HG03060 (cell line): ENCODE data around the gene IFNA13.
A peak's percentile ranks its signal among the peaks of the same experiment; 100 is the strongest.

ENCODE experiments used
- ATAC-seq: cut with Tn5 transposase; IDR thresholded peaks from one replicate; pipeline ENCODE4 v1.9.1; 2021; ENCODE audit warnings: low read depth, moderate number of reproducible peaks; ENCODE audit not compliant: unreplicated experiment

IFNA13 gene

DNA sequence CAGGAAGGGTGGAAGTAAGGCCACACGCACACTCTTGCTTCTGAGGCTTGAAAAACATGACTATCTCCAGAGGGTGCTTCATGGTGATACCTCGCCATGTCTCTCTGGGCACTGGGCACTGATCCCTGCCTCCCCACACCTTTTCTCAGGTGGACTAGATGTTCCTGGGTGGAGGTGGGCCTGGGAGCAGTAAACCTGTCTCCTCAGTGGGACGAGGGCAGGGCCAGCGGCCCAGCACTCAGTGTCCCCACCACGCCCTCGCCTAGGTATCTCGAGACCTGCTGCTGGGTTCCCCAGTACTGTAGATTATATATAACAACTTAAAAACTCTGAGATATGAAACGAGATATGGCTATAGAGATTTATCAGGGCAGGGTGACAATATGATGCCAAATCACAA, 5.6 kb downstream of the IFNA13 start:
- no peak for ATAC-seq

DNA sequence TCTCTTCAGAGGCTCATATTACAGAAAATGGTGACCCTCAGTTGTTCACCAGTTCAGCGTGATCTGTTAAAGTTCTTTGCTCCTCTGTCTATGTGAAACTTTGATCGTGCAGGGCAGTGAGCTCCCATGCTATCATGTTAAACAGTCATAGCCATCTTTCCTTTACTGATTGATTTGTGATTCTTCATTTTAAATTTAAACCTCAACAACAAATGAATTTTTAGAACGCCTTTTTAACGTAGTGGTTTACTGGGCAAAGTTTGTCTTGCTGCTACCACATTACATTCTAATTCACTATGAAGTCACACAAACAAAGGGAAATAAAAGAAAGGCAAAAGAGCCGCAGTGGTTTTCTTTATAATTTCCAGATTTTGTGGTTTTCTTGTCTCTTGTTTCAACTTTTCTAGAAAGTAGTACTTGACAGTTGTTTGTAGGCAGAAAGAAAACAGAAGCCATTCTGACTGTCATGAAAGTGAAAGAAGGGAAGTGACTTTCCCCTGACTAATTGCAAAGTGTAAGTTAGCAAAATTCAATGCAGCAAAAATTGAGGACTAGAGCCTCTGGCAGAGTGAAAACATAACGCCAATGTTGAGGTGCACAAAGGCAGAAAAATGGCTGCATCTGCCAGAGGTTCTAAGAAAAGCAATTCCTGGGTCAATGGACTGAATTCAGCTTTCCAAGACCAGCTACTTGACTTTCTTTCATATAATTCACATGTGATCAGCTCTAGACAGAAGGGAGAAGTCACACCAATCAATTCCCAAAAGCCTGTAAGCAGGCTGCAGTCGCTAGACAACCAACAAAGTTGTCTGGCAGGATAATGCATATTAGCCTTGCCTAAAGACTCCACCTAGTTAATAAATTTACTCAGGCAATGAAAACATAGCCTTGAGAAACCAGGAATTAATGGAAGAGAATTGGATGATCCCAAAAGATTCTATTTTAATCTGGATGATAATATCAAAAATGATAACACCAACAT, 10.1 kb downstream of the IFNA13 start:
- peak; percentile 75 for ATAC-seq

DNA sequence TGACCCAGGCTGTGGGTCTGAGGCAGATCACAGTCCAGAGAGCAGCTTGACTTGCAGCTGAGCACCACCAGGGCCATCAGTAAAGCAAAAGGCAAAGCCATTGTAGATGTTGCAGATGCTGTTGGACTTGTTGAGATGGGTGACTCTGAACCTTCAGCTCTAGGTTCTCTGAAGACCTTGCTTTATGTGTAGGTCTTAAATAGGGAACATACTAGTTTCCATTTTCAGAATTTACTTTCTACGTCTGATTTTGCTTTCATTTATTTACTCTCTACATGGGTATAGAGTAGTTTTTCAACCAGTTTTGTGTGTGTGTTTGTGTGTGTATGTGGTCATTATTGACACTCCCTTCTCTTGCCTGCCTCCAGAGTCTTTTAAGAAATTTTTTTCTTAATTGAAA, 17.1 kb downstream of the IFNA13 start, which contains the start of gene IFNA6:
TSS of gene IFNA6 (minus strand) at position 101 of the 400 bp plus-strand sequence. CDS start at position 101, 0 bp downstream.
- ATAC-seq, result no peak

DNA sequence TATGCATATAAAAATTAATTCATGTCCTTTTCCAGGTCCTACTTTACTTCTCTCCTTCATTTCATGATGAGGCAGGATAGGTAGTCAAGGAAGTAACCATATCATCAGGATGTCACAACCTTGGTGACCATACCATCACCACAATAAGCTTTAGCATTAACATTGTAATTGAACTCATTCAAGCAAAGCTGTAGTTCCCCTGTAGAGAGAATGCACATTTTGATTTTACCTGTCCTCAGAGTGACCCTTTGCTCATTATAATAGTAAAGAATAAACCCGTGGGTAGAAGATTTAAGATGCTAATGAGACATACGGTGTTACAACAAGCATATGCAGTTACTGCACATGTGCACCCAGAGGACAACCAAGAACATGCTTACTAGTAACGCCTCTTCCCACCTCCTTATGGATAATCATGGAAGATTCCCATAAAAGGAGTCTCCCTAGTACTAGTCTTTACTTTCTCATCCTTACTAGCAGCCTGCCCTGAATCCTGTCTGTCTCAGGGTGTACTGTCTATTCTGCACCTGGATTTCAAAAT, 19.4 kb downstream of the IFNA13 start:
- no peak for ATAC-seq

- ATAC-seq, result no peak
Measured at GRCh38 chr9:21340735-21341134, 27.1 kb downstream of the IFNA13 start.

DNA sequence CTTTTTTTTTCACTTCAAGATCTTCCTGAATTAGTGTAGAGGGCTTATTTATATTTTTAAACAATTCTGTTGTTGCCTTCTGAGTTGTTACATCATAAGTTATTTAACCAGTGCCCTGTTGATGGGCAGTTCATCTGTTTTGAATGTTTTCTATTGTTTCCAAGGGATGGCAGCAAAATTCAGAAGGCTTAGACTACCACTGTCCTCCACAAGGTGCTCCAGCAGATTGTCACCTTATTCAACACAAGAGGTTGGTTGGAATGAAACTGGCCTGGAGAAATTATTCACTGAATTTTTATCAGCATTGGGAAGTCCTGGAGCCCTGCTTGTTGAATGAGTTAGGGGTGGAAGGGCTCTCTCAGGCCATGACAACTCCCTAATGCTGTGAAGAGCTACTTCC, 31.4 kb downstream of the IFNA13 start:
- ATAC-seq, result no peak

DNA sequence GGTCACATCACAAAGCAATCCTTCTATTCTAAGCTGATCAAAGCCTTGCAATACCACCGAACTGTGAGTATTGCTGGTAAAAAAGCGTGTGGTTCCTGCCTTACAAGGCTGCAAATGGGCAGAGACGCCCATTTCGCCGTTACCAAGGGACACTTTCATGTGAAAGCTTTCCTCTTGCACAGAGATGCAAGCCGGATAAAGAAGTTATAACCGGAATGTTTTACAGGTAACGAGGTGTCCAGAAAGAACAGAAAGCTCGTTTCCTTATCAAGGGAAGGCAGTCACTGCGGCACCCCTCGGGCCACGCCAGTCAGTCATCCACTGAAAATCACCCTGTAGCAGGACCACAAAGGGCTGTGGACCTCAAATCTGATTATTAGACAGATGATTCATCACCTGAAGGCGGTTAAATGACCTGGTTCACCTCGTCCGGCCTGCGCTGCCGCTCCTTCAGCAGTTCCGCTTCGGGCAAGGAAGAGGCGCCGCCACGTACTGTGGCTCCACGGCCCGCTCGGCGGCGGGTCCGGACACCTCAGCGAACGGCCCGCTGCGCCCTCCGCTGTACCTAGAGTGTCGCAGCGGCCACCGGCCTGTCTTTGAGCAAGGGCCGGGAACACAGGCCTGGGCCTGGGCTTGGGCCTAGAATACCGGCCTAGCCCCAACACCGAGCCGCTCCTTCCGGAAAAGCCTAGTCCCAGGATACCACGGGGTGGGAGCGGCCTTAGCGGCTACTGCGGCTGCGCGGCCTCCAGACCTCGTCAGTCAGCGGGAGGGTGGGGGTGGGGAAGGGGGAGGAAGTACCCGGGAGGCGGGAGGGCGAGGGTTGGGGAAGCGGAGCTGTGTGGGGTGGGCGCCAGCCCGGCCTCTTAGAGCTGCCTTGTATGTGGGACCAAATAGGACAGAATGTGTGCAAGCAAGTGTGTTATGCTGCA, 32.9 kb downstream of the IFNA13 start, which contains the start of gene KLHL9:
TSS of gene KLHL9 (minus strand) at position 704 of the 932 bp plus-strand sequence. CDS start at position 159, 545 bp downstream.
- peak; percentile 65 for ATAC-seq

DNA sequence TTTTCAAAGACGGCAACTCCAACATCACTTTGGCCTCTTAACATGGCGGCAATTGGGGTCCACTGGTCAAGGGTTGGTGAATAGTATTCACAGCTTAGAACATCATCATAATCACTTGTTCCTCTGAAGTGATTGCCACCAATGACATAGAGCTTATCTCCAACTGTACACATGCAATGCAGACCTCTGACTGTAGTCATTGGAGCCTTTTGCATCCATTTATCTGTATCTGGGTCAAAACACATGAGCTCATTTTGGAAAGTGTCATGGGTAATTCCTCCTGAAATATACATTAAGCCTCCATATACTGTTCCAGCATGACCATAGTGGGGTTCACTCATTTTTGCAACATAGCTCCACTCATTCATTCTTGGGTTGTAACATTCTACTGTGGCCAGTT, 34.6 kb downstream of the IFNA13 start:
- no peak for ATAC-seq

DNA sequence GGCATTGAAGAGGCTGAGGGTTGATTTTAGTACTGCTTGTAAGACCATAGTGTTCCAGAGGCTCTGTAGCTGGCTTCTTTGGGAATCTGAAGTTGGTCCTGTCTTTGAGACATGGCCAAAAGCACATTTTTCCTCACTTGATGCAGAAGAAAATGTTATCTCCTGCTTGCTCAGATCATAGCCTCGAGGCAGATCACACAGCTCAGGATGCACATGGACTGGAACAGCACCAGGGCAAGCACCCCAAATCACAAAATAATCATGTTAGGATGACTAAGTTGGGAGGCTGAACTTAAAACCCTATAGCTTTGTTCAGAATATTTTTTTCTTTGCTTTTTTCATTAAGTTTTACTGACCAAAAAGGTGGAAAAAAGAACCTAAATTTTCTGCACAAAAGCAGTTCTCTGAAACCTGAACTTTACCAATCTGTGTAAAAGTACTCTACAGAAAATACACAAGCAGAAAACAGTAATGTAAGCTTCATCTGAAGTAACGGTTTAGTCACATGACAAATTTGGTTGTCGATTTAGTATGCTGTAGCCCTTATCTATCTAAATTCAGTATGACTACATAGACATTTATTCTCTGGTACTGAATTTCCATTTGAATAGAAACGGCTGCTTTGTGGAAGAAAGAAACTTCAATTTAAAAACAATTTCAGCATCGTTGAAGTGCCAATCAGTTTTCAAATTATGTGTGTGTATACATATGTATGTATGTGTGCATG, 36.0 kb downstream of the IFNA13 start:
- no peak for ATAC-seq

DNA sequence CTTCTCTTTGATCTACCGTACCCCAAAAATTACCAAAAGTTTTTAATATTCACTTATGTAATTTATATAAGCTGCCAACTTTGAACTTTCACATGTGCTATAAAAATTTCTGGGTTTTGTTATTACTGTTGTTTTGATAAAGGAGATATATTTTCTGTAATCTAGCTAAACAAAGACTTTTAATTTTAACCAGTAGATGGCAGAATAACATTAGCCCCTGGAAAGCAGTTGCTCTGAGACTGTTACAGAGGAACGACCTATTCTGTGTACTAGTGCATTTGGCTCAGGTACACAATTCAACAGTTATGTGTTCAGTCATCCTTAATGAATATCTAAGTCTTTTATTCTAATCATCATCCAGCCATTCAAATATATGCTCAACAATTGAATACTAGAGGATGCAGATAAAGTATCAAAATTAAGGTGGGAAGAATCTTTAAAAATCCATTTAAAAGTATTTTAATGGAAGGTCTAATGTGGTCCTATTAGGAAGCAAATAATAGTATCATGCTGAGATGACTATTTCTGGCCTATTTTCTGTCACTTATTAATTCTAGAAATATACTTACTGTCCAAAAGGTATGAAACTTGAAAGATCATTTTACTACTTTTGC, 41.2 kb downstream of the IFNA13 start:
- ATAC-seq, result peak; percentile 79

DNA sequence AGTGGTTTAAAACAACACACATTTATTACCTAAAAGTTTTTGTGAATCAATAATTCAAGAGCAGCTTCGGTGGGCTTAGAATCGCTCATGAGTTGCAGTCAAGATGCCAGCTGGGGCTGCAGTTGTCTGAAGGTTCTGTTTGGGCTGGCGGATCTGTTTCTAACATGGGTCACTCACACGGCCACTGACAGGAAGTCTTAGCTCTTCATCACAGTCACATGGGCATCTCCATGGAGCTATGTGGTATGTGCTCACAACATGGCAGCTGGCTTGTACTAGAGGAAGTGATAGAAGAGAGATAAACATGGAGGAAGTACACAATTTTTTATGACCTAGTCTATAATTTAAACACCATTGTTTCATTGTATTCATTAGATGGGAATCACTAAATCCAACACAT, 43.8 kb downstream of the IFNA13 start:
- no peak for ATAC-seq

DNA sequence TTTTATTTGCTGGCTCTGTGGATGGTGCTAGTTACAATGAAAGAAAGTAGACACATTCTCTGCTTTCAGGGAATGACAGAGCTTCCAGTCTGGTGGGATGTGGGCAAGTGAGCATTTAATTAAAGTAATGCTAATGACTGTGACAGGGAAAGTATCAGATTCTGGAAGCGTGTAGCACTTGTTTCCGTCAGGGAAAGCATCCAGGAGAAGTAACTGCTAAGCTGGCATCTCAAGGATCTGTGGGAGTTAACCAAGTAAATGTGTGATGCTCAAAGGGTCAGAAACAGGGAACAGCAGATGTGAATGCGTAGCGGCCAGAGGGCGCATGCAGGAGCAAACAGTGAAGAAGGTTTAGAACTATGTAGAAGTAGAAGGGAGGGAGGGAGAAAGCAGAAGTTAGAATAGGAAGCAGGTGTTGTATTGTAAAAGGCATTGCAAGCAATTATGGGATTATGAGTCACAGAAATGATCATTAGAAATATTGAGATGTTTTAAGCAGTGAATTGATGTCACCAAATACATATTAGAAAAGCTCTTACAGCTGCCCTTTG, 44.9 kb downstream of the IFNA13 start:
- ATAC-seq, result no peak

DNA sequence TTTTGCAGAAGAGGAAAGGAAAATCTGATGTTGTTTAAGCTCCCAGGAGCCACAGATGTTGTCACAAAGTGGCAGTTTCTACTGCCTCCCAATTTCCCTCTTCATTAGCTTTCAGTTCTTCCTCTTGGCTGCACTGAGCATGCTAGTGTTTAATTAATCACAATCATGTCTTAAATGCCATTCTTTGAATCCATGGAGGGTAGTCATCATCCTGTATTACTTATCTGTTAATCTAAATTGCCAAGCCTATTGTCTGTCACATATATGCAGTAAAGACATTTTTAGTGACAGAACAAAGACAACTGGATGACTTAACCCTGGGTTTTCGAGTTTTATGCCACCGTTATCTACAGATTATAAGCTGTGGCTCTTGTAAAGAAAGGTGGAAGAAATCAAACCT, 47.4 kb downstream of the IFNA13 start:
- no peak for ATAC-seq

DNA sequence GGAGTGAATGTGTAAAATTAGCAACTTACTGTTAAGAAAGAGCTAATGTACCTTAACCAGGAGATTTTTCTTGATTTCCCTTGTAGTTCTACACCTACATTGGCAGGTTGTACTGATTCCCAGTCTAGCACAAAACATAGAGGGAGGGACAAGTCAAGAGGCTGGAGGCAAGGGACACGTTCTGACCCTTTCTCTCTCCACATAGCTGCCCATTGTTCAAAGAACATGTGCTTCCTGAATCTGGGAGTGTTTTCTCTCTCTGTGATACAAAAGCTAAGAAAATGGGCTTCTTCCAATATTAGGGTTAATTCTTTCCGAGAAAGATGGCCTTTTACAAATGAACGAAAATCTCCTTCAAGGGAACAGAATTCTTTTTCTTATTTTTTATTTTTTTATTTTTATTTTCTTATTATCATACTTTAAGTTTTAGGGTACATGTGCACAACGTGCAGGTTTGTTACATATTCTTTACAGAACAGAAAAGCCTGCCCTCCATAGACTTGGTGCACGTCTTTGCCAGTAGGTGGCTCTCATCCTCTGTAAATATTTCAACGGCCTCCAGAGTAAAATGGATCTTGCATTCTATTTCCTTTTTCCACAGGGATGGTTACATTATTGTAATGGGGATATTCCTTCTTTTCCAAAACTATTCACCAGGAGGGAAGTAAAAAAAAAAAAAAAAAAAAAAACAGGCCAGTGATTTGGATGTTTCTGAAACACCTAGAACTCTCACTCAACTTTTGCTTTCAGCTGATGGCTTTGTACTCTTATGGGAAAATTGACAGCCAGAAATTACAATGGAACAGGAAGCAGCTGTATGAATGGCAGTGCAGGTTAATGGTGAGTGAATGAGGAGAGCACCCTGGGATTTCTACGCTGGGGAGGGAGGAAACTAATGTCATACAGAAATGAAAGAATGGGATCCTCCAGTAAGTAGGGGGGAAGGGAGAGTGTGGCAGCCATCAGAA, 49.6 kb downstream of the IFNA13 start:
- peak; percentile 54 for ATAC-seq
